ENCODE results near the gene CCSER1. TPM values are rescaled to one million over a fixed set of nuclear protein-coding genes. Genes with fewer than 3 reads are reported as not detected.

Gene CCSER1
- total and polyA plus RNA-seq, 2 donors (not counting 1 experiment from before 2014, with no cell fraction given): 10.7 to 39.5 TPM

DNA sequence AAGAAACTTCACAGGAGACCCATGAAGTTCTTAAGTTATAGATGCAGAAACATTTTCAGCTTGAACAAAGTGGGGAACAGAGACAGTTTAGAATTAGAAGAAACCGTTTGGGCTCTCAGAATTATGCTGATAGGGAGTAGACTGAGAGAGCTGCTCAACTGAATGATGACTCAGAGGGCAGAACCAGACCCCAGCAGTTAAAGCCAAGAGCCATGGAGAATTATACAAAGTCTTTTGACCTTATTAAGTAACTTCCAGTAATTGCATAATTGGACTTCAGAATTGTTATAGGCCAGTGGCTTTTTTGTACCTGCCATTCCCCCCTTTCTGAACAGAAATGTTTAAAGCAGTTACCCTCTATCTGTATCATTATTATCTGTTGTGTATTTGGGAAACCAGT is 642.1 kb downstream of the CCSER1 start:
- intact Hi-C loops (cut with micrococcal nuclease): no loop called here
- Histone ChIP-seq H3K79me2 (ENCODE audit: control insufficient read depth, insufficient read depth, low read length) (no peaks in the 10 kb centered on the region), H3K9me3 (ENCODE audit: control extremely low read depth in 1 of 3, control insufficient read depth in 2 of 3, insufficient read depth in 1 of 3, low read length in 2 of 3) (no peaks in the 10 kb centered on the region), H3K4me1 (ENCODE audit: control insufficient read depth in 2 of 2, insufficient read depth in 2 of 2, low read length in 2 of 2) (no peaks in the 10 kb centered on the region), H4K20me1 (ENCODE audit: control insufficient read depth, insufficient read depth, low read length, poor library complexity, severe bottlenecking) (no peaks in the 10 kb centered on the region), H3K36me3 (replicated peaks in 1 of 2; ENCODE audit: control extremely low read depth in 1 of 2, control insufficient read depth in 1 of 2, extremely low read depth in 1 of 2, insufficient read depth in 2 of 2, low read length in 1 of 2) (no peaks in the 10 kb centered on the region), H2AFZ (ENCODE audit: insufficient read depth, low read depth, low read length, poor library complexity, severe bottlenecking) (no peak overlapping the region), H3K4me3 (ENCODE audit: control extremely low read depth in 1 of 5, extremely low read depth in 1 of 5, insufficient read depth in 1 of 5, low read depth in 2 of 5, low read length in 4 of 5) (no peak overlapping the region), H3K9ac (ENCODE audit: low read length) (no peak overlapping the region), H3K27me3 (replicated peaks in 1 of 4; ENCODE audit: control extremely low read depth in 1 of 4, control insufficient read depth in 3 of 4, insufficient read depth in 4 of 4, low read length in 3 of 4) (no peaks in the 10 kb centered on the region), H3K4me2 (replicated peaks; ENCODE audit: low read depth, low read length, poor library complexity, severe bottlenecking) (no peak overlapping the region), H3K27ac (ENCODE audit: low read length in 2 of 2) (no peak overlapping the region)
- Mint-ChIP-seq H3K27me3 (no peaks in the 10 kb centered on the region), H3K9me3 (ENCODE audit: insufficient read depth) (no peaks in the 10 kb centered on the region), H3K27ac (no peak overlapping the region), H3K4me3 (no peak overlapping the region), H3K4me1 (no peaks in the 10 kb centered on the region)
- ChIA-PET POLR2A (no interaction called here), CTCF (no interaction called here)
- TF ChIP-seq, protein P1, sequence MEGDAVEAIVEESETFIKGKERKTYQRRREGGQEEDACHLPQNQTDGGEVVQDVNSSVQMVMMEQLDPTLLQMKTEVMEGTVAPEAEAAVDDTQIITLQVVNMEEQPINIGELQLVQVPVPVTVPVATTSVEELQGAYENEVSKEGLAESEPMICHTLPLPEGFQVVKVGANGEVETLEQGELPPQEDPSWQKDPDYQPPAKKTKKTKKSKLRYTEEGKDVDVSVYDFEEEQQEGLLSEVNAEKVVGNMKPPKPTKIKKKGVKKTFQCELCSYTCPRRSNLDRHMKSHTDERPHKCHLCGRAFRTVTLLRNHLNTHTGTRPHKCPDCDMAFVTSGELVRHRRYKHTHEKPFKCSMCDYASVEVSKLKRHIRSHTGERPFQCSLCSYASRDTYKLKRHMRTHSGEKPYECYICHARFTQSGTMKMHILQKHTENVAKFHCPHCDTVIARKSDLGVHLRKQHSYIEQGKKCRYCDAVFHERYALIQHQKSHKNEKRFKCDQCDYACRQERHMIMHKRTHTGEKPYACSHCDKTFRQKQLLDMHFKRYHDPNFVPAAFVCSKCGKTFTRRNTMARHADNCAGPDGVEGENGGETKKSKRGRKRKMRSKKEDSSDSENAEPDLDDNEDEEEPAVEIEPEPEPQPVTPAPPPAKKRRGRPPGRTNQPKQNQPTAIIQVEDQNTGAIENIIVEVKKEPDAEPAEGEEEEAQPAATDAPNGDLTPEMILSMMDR (IDR thresholded peaks at IDR 0.05): no peak
- no peak for TF ChIP-seq EZH2 (IDR thresholded peaks at IDR 0.05; ENCODE audit: borderline replicate concordance, insufficient read depth, low read depth, low read length, poor library complexity, severe bottlenecking)
- ATAC-seq (ENCODE audit: low read depth): no peak
- WGBS (ENCODE audit: insufficient coverage): 70% methylated on average over 1 of the region's 1 CpG
- no peak for DNase-seq

DNA sequence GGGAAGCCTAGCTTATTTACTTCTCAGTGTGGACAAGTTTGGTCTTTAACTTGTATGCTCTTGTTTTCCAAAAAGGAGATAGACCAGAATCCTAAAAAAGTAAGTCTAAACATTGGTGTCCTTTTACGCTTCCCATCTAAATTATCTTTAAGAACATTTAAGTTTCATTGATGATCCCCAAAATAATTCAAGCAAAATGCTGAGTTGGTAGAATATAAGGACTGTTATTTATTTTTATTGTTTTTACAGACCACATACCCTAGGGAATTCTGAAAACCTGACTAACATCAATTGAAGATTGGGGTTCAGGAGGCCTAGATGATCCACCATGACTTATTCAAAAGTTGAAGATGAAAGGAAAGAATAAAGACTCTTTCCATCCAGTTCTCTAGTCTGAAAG is 653.0 kb downstream of the CCSER1 start:
- no peak for DNase-seq
- no peaks in the 10 kb centered on the region for H3K79me2 ChIP-seq (ENCODE audit: control insufficient read depth, insufficient read depth, low read length)
- intact Hi-C loops (cut with micrococcal nuclease): no loop called here
- no peaks in the 10 kb centered on the region for H3K36me3 ChIP-seq (replicated peaks in 1 of 2; ENCODE audit: control extremely low read depth in 1 of 2, control insufficient read depth in 1 of 2, extremely low read depth in 1 of 2, insufficient read depth in 2 of 2, low read length in 1 of 2)
- no peaks in the 10 kb centered on the region for H3K27me3 Mint-ChIP-seq
- H3K4me1 Mint-ChIP-seq: no peaks in the 10 kb centered on the region
- no peak overlapping the region for H3K4me3 Mint-ChIP-seq
- CTCF ChIA-PET: no interaction called here
- TF ChIP-seq, protein P1 (IDR thresholded peaks at IDR 0.05): no peak
- no peaks in the 10 kb centered on the region for H4K20me1 ChIP-seq (ENCODE audit: control insufficient read depth, insufficient read depth, low read length, poor library complexity, severe bottlenecking)
- H3K27ac Mint-ChIP-seq: no peak overlapping the region
- WGBS (ENCODE audit: insufficient coverage): no CpG with 5 or more reads among the region's 1 CpG
- H3K4me3 ChIP-seq (ENCODE audit: control extremely low read depth in 1 of 5, extremely low read depth in 1 of 5, insufficient read depth in 1 of 5, low read depth in 2 of 5, low read length in 4 of 5): no peak overlapping the region
- H3K4me2 ChIP-seq (replicated peaks; ENCODE audit: low read depth, low read length, poor library complexity, severe bottlenecking): no peak overlapping the region
- H3K27ac ChIP-seq (ENCODE audit: low read length in 2 of 2): no peak overlapping the region
- no peak for ATAC-seq (ENCODE audit: low read depth)
- H3K9me3 ChIP-seq (ENCODE audit: control extremely low read depth in 1 of 3, control insufficient read depth in 2 of 3, insufficient read depth in 1 of 3, low read length in 2 of 3): no peaks in the 10 kb centered on the region
- no peak overlapping the region for H2AFZ ChIP-seq (ENCODE audit: insufficient read depth, low read depth, low read length, poor library complexity, severe bottlenecking)
- no peaks in the 10 kb centered on the region for H3K27me3 ChIP-seq (replicated peaks in 1 of 4; ENCODE audit: control extremely low read depth in 1 of 4, control insufficient read depth in 3 of 4, insufficient read depth in 4 of 4, low read length in 3 of 4)
- POLR2A ChIA-PET: no interaction called here
- H3K9me3 Mint-ChIP-seq (ENCODE audit: insufficient read depth): peaks cover 2% of the 10 kb centered on the region
- no peaks in the 10 kb centered on the region for H3K4me1 ChIP-seq (ENCODE audit: control insufficient read depth in 2 of 2, insufficient read depth in 2 of 2, low read length in 2 of 2)
- H3K9ac ChIP-seq (ENCODE audit: low read length): no peak overlapping the region

Measured in B cell (primary cell).